ENCODE measurements around the gene NPFF. TPM values are rescaled to one million over a fixed set of nuclear protein-coding genes. Genes with fewer than 3 reads are reported as not detected.

Gene NPFF
- total RNA-seq, 3 donors from 2014 or later (not counting 1 experiment from before 2014, with no cell fraction given) = not detected

DNA sequence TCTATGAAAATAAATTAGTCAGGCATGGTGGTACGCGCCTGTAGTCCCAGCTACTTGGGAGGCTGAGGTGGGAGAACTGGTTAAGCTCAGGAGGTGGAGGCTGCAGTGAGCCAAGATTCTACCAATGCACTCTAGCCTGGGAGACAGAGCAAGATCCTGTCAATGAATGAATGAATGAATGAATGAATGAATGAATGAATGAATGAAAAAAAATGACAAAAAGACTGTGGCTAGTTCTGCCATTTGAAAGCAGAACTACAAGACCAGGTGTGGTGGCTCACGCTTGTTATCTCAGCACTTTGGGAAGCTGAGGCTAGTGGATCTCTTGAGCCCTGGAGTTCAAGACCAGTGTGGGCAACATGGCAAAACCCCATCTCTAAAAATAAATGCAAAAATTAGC, 32.2 kb upstream of the NPFF start:
- no peak for ATAC-seq
- intact Hi-C loops (cut with micrococcal nuclease) = no loop called here
- DNase-seq = no peak
- no peaks in the 10 kb centered on the region for H3K4me1 ChIP-seq (ENCODE audit: control insufficient read depth, insufficient read depth, low read length)
- TF ChIP-seq CTCF (IDR thresholded peaks at IDR 0.05) = no peak
- Mint-ChIP-seq H3K27me3 (ENCODE audit: low read depth in 2 of 2) (no peaks in the 10 kb centered on the region), H3K36me3 (peaks cover 6% of the 10 kb centered on the region), H3K4me1 (no peaks in the 10 kb centered on the region), H3K27ac (no peak overlapping the region), H3K9me3 (no peaks in the 10 kb centered on the region), H3K4me3 (no peak overlapping the region)
- no peak overlapping the region for H3K27ac ChIP-seq (ENCODE audit: low read length)
- 93% methylated on average over 3 of the region's 3 CpGs for WGBS (ENCODE audit: insufficient coverage)
- no peaks in the 10 kb centered on the region for H3K27me3 ChIP-seq (ENCODE audit: control insufficient read depth, insufficient read depth, low read length)
- no peaks in the 10 kb centered on the region for H3K9me3 ChIP-seq (ENCODE audit: control insufficient read depth, insufficient read depth, low read length)
- H3K36me3 ChIP-seq (ENCODE audit: control insufficient read depth, insufficient read depth, low read length) = peaks cover 47% of the 10 kb centered on the region
- H3K4me3 ChIP-seq (ENCODE audit: low read length) = no peak overlapping the region

- intact Hi-C loops (cut with micrococcal nuclease) = no loop called here
- H3K4me1 Mint-ChIP-seq = no peaks in the 10 kb centered on the region
- WGBS (ENCODE audit: insufficient coverage) = 94% methylated on average over 1 of the region's 1 CpG
These were observed 31.0 kb upstream of the NPFF start for GRCh38 chr12:53538209-53538689.

DNA sequence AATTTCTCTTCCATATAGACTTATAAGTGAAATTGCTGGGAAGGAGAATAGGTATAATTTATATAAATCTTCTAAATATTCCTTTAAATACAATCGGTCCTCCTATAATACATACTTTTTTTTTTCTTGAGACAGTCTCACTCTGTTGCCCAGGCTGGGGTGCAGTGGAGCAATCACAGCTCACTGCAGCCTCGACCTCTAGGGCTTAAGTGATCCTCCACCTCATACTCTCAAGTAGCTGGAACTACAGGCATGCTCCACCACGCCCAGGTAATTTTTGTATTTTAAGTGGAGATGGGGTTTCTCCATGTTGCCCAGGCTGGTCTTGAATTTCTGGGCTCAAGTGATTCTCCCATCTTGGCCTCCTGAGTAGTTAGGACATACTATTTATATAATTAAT, 29.7 kb upstream of the NPFF start:
- Mint-ChIP-seq H3K4me3 (no peak overlapping the region), H3K9me3 (no peaks in the 10 kb centered on the region), H3K4me1 (no peaks in the 10 kb centered on the region), H3K27me3 (ENCODE audit: low read depth in 2 of 2) (no peaks in the 10 kb centered on the region), H3K27ac (no peak overlapping the region), H3K36me3 (peaks cover 18% of the 10 kb centered on the region)
- 83% methylated on average over 2 of the region's 3 CpGs for WGBS (ENCODE audit: insufficient coverage)
- no peak for TF ChIP-seq CTCF (IDR thresholded peaks at IDR 0.05)
- no peaks in the 10 kb centered on the region for H3K27me3 ChIP-seq (ENCODE audit: control insufficient read depth, insufficient read depth, low read length)
- H3K4me3 ChIP-seq (ENCODE audit: low read length) = no peak overlapping the region
- no peaks in the 10 kb centered on the region for H3K4me1 ChIP-seq (ENCODE audit: control insufficient read depth, insufficient read depth, low read length)
- no peak for ATAC-seq
- H3K9me3 ChIP-seq (ENCODE audit: control insufficient read depth, insufficient read depth, low read length) = no peaks in the 10 kb centered on the region
- peaks cover 62% of the 10 kb centered on the region for H3K36me3 ChIP-seq (ENCODE audit: control insufficient read depth, insufficient read depth, low read length)
- H3K27ac ChIP-seq (ENCODE audit: low read length) = no peak overlapping the region
- intact Hi-C loops (cut with micrococcal nuclease) = no loop called here
- DNase-seq = no peak

More at GRCh38 chr12:53538209-53538689, 31.0 kb upstream of the NPFF start:
- H3K4me3 Mint-ChIP-seq = no peak overlapping the region
- H3K36me3 ChIP-seq (ENCODE audit: control insufficient read depth, insufficient read depth, low read length) = peaks cover 58% of the 10 kb centered on the region
- no peaks in the 10 kb centered on the region for H3K27me3 Mint-ChIP-seq (ENCODE audit: low read depth in 2 of 2)
- no peaks in the 10 kb centered on the region for H3K9me3 Mint-ChIP-seq
- H3K27me3 ChIP-seq (ENCODE audit: control insufficient read depth, insufficient read depth, low read length) = no peaks in the 10 kb centered on the region
- no peak for TF ChIP-seq CTCF (IDR thresholded peaks at IDR 0.05)
- H3K4me3 ChIP-seq (ENCODE audit: low read length) = no peak overlapping the region
- peaks cover 7% of the 10 kb centered on the region for H3K36me3 Mint-ChIP-seq
- ATAC-seq (no peak), DNase-seq (no peak)
- no peak overlapping the region for H3K27ac Mint-ChIP-seq
- H3K9me3 ChIP-seq (ENCODE audit: control insufficient read depth, insufficient read depth, low read length) = no peaks in the 10 kb centered on the region
- no peak overlapping the region for H3K27ac ChIP-seq (ENCODE audit: low read length)
- H3K4me1 ChIP-seq (ENCODE audit: control insufficient read depth, insufficient read depth, low read length) = no peaks in the 10 kb centered on the region

DNA sequence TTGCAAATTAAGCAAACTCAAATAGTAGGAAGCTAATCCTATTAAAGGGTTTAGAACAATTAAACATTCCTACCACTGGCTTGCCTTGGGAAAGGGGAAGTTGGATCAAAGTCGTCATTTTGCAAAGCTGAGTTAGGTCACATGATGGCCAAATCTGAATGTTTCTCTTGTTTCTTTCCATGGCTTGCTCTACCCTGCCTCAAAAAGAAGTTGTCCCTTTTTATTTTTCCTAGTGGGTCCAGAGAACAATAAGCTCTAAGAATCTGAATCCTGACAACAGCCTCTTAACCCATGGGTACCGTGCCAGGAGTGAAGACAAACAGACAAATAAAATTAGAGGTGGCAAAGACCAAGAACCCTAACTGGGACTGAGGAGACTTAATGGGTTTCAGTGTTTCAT, 26.2 kb upstream of the NPFF start:
- ATAC-seq (no peak), DNase-seq (no peak)
- no peak overlapping the region for H3K27ac ChIP-seq (ENCODE audit: low read length)
- WGBS (ENCODE audit: insufficient coverage) = 79% methylated on average over 2 of the region's 2 CpGs
- Mint-ChIP-seq H3K27ac (no peak overlapping the region), H3K4me3 (no peak overlapping the region), H3K36me3 (peaks cover 18% of the 10 kb centered on the region), H3K9me3 (no peaks in the 10 kb centered on the region), H3K4me1 (no peaks in the 10 kb centered on the region), H3K27me3 (ENCODE audit: low read depth in 2 of 2) (no peaks in the 10 kb centered on the region)
- H3K9me3 ChIP-seq (ENCODE audit: control insufficient read depth, insufficient read depth, low read length) = no peaks in the 10 kb centered on the region
- no peaks in the 10 kb centered on the region for H3K4me1 ChIP-seq (ENCODE audit: control insufficient read depth, insufficient read depth, low read length)
- peaks cover 64% of the 10 kb centered on the region for H3K36me3 ChIP-seq (ENCODE audit: control insufficient read depth, insufficient read depth, low read length)
- no peaks in the 10 kb centered on the region for H3K27me3 ChIP-seq (ENCODE audit: control insufficient read depth, insufficient read depth, low read length)
- no peak for TF ChIP-seq CTCF (IDR thresholded peaks at IDR 0.05)
- H3K4me3 ChIP-seq (ENCODE audit: low read length) = no peak overlapping the region
- intact Hi-C loops (cut with micrococcal nuclease) = no loop called here

All from natural killer cell (primary cell).